ENCODE data around the gene LIN7B. TPM values are rescaled to one million over a fixed set of nuclear protein-coding genes. Genes with fewer than 3 reads are reported as not detected.

LIN7B gene
- total and polyA plus RNA-seq, 2 of the 13 experiments (the other 11 are each of a cell fraction or from before 2014, with no cell fraction given): 5.3 to 7.6 TPM

- BruUV-seq (replicated peaks): no TSS peak
- FAIRE-seq (no peak), ATAC-seq (no peak), DNase-seq (ENCODE audit: low spot score) (no peak)
- ChIA-PET POLR2A (interaction anchor here (1.8 kb wide), 1 partner anchor 10 kb away, joined by 4 read pairs; the partner anchor contains the start of gene LIN7B), CTCF (ENCODE audit: low intra/inter-chr PET ratio, low total read pairs) (no interaction called here)
- TF ChIP-seq PCBP1 (IDR thresholded peaks at IDR 0.05; ENCODE audit: borderline replicate concordance, low read depth, low read length) (0 out of 2 replicates have a peak, but pooled peaks have one; percentile 44), CBX1 (IDR thresholded peaks at IDR 0.05; ENCODE audit: low read depth) (no peak), MTA1 (CRISPR knock-in tag; IDR thresholded peaks at IDR 0.05; ENCODE audit: borderline replicate concordance) (no peak), RBM22 (optimal IDR thresholded peaks at IDR 0.05; ENCODE audit: low read length) (peak; percentile 65), ZNF616 (CRISPR knock-in tag; IDR thresholded peaks at IDR 0.05; ENCODE audit: low read depth) (no peak), ZEB1 (IDR thresholded peaks at IDR 0.05; ENCODE audit: insufficient replicate concordance, low read depth) (no peak), ZNF432 (CRISPR knock-in tag; IDR thresholded peaks at IDR 0.05; ENCODE audit: borderline replicate concordance) (no peak), AGO2 (optimal IDR thresholded peaks at IDR 0.05; ENCODE audit: low read depth, low read length) (peak; percentile 69), ZNF431 (CRISPR knock-in tag; IDR thresholded peaks at IDR 0.05; ENCODE audit: borderline replicate concordance, low read depth) (no peak), RBFOX2 (IDR thresholded peaks at IDR 0.05; ENCODE audit: low read depth, low read length) (peak; percentile 54), ZBED4 (CRISPR knock-in tag; IDR thresholded peaks at IDR 0.05; ENCODE audit: borderline replicate concordance) (no peak), ARID2 (CRISPR knock-in tag; IDR thresholded peaks at IDR 0.05; ENCODE audit: borderline replicate concordance) (no peak), HCFC1 (IDR thresholded peaks at IDR 0.05; ENCODE audit: low read depth, low read length) (no peak), RFXAP (CRISPR knock-in tag; IDR thresholded peaks at IDR 0.05; ENCODE audit: borderline replicate concordance) (no peak)
- TF ChIP-seq, protein P1, sequence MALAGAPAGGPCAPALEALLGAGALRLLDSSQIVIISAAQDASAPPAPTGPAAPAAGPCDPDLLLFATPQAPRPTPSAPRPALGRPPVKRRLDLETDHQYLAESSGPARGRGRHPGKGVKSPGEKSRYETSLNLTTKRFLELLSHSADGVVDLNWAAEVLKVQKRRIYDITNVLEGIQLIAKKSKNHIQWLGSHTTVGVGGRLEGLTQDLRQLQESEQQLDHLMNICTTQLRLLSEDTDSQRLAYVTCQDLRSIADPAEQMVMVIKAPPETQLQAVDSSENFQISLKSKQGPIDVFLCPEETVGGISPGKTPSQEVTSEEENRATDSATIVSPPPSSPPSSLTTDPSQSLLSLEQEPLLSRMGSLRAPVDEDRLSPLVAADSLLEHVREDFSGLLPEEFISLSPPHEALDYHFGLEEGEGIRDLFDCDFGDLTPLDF (CRISPR knock-in tag; IDR thresholded peaks at IDR 0.05): no peak
- Histone ChIP-seq H3K27ac (ENCODE audit: extremely low read length, insufficient read depth, low read length) (no peak overlapping the region), H3K9me3 (ENCODE audit: low read length) (no peaks in the 10 kb centered on the region), H4K20me1 (ENCODE audit: insufficient read depth, low read length) (peaks cover 26% of the 10 kb centered on the region), H2AFZ (ENCODE audit: low read length) (no peak overlapping the region), H3K36me3 (replicated peaks in 1 of 2; ENCODE audit: control insufficient read depth in 1 of 2, insufficient read depth in 2 of 2, low read length in 2 of 2) (peaks cover 33 to 88% of the 10 kb centered on the region in 2 experiments), H3K79me2 (ENCODE audit: insufficient read depth, low read length) (no peaks in the 10 kb centered on the region), H3K27me3 (ENCODE audit: control insufficient read depth in 1 of 2, insufficient read depth in 2 of 2, low read length in 2 of 2) (no peaks in the 10 kb centered on the region), H3K9ac (ENCODE audit: insufficient read depth, low read depth, low read length) (no peak overlapping the region), H3K4me2 (ENCODE audit: low read depth, low read length) (no peak overlapping the region), H3K4me1 (ENCODE audit: insufficient read depth, low read length) (no peaks in the 10 kb centered on the region), H3K4me3 (replicated peaks in 1 of 3; ENCODE audit: insufficient read depth in 1 of 3, low read depth in 2 of 3, low read length in 3 of 3) (no peak overlapping the region)
- in situ Hi-C loops (cut with HindIII; ENCODE audit: extremely low pct_ligation_motif_present, low pct_unique_long_range_greater_than_20kb) (no loop called here), intact Hi-C loops (cut with micrococcal nuclease; ENCODE audit: unreplicated experiment) (no loop called here)
- 98% methylated on average over 28 of the region's 30 CpGs for WGBS (ENCODE audit: low lambda C conversion rate)
Measured at GRCh38 chr19:49104229-49104864, 9.8 kb upstream of the LIN7B start.

All from HepG2 (cell line).